ENCODE measurements around the gene ERC2.

DNA sequence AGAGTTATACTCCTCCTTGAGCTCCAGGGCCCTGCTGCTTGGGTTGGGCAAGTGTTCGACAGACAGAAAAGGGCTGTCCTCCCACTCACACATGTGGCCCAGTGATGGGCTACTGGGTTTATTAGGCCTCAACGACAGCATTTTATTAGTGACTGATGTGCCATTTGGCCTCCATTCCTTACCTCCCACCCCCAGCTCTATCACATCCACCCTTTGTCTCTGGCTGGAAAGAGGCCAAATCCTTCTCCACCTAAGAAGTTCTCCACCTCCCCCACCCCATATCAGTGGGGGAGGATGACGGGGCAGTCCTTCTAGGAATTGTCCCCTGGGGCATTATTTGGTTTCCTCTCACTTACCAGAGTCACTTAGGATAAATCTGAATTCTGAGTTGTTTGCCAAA lies 924.0 kb downstream of the ERC2 start:
- TF ChIP-seq ZNF670 (tag by site-specific recombination; IDR thresholded peaks at IDR 0.05; ENCODE audit: low read depth) (no peak), TCF7L2 (IDR thresholded peaks at IDR 0.05; ENCODE audit: borderline replicate concordance, low read depth, low read length) (no peak), ZNF292 (tag by site-specific recombination; IDR thresholded peaks at IDR 0.05; ENCODE audit: borderline replicate concordance, low read depth) (no peak), GLI4 (tag by site-specific recombination; IDR thresholded peaks at IDR 0.05) (no peak), ZBTB7A (tag by site-specific recombination; IDR thresholded peaks at IDR 0.05; ENCODE audit: low read depth) (no peak), ZBTB1 (tag by site-specific recombination; IDR thresholded peaks at IDR 0.05) (no peak)
- TF ChIP-seq, protein P1, sequence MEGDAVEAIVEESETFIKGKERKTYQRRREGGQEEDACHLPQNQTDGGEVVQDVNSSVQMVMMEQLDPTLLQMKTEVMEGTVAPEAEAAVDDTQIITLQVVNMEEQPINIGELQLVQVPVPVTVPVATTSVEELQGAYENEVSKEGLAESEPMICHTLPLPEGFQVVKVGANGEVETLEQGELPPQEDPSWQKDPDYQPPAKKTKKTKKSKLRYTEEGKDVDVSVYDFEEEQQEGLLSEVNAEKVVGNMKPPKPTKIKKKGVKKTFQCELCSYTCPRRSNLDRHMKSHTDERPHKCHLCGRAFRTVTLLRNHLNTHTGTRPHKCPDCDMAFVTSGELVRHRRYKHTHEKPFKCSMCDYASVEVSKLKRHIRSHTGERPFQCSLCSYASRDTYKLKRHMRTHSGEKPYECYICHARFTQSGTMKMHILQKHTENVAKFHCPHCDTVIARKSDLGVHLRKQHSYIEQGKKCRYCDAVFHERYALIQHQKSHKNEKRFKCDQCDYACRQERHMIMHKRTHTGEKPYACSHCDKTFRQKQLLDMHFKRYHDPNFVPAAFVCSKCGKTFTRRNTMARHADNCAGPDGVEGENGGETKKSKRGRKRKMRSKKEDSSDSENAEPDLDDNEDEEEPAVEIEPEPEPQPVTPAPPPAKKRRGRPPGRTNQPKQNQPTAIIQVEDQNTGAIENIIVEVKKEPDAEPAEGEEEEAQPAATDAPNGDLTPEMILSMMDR (tag by site-specific recombination; IDR thresholded peaks at IDR 0.05), result no peak
- TF ChIP-seq, protein P2, sequence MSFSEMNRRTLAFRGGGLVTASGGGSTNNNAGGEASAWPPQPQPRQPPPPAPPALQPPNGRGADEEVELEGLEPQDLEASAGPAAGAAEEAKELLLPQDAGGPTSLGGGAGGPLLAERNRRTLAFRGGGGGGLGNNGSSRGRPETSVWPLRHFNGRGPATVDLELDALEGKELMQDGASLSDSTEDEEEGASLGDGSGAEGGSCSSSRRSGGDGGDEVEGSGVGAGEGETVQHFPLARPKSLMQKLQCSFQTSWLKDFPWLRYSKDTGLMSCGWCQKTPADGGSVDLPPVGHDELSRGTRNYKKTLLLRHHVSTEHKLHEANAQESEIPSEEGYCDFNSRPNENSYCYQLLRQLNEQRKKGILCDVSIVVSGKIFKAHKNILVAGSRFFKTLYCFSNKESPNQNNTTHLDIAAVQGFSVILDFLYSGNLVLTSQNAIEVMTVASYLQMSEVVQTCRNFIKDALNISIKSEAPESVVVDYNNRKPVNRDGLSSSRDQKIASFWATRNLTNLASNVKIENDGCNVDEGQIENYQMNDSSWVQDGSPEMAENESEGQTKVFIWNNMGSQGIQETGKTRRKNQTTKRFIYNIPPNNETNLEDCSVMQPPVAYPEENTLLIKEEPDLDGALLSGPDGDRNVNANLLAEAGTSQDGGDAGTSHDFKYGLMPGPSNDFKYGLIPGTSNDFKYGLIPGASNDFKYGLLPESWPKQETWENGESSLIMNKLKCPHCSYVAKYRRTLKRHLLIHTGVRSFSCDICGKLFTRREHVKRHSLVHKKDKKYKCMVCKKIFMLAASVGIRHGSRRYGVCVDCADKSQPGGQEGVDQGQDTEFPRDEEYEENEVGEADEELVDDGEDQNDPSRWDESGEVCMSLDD (tag by site-specific recombination; IDR thresholded peaks at IDR 0.05), result no peak
- TF ChIP-seq, protein P3, sequence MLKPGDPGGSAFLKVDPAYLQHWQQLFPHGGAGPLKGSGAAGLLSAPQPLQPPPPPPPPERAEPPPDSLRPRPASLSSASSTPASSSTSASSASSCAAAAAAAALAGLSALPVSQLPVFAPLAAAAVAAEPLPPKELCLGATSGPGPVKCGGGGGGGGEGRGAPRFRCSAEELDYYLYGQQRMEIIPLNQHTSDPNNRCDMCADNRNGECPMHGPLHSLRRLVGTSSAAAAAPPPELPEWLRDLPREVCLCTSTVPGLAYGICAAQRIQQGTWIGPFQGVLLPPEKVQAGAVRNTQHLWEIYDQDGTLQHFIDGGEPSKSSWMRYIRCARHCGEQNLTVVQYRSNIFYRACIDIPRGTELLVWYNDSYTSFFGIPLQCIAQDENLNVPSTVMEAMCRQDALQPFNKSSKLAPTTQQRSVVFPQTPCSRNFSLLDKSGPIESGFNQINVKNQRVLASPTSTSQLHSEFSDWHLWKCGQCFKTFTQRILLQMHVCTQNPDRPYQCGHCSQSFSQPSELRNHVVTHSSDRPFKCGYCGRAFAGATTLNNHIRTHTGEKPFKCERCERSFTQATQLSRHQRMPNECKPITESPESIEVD (tag by site-specific recombination; IDR thresholded peaks at IDR 0.05), result no peak
- TF ChIP-seq, protein P4, sequence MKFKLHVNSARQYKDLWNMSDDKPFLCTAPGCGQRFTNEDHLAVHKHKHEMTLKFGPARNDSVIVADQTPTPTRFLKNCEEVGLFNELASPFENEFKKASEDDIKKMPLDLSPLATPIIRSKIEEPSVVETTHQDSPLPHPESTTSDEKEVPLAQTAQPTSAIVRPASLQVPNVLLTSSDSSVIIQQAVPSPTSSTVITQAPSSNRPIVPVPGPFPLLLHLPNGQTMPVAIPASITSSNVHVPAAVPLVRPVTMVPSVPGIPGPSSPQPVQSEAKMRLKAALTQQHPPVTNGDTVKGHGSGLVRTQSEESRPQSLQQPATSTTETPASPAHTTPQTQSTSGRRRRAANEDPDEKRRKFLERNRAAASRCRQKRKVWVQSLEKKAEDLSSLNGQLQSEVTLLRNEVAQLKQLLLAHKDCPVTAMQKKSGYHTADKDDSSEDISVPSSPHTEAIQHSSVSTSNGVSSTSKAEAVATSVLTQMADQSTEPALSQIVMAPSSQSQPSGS (tag by site-specific recombination; IDR thresholded peaks at IDR 0.05; ENCODE audit: low read depth), result no peak

All from HEK293 (cell line).